WTC11 (cell line): ENCODE measurements around the gene SGIP1. TPM values are rescaled to one million over a fixed set of nuclear protein-coding genes. Genes with fewer than 3 reads are reported as not detected.

Experiments
- ATAC-seq: fragments of 200-7000 bp; cut with Tn5 transposase; 2 replicates; pipeline ENCODE4 v1.10.0; 2021; ENCODE audit warnings: mild to moderate bottlenecking, moderate library complexity
- CTCF ChIA-PET: fragments of 300-600 bp; sonication (Branson Sonifier 250); formaldehyde crosslinking; loops from one replicate; lab custom pipeline; 2021; ENCODE audit warnings: antibody characterized with exemption; lab: Charles Lee
- POLR2A ChIA-PET: fragments of 350-600 bp; sonication (Branson Sonifier 250); formaldehyde crosslinking; loops from one replicate; lab custom pipeline; 2021; ENCODE audit warnings: antibody characterized with exemption; lab: Charles Lee
- DNase-seq: peaks from one replicate; pipeline ENCODE4 v3.0.0; 2021; ENCODE audit warnings: low spot score
- H3K27ac Mint-ChIP-seq: 2 replicates; pipeline ENCODE4 v1.8.0; 2021; ENCODE audit warnings: mixed read lengths
- H3K27me3 Mint-ChIP-seq: 2 replicates; pipeline ENCODE4 v1.8.0; 2021; ENCODE audit warnings: low read depth, mild to moderate bottlenecking, moderate library complexity, mixed read lengths
- H3K36me3 Mint-ChIP-seq: 2 replicates; pipeline ENCODE4 v1.8.0; 2021; ENCODE audit warnings: mixed read lengths
- H3K4me1 Mint-ChIP-seq: 2 replicates; pipeline ENCODE4 v1.8.0; 2022; ENCODE audit warnings: mixed read lengths
- H3K4me3 Mint-ChIP-seq: 2 replicates; pipeline ENCODE4 v1.8.0; 2021; ENCODE audit warnings: mild to moderate bottlenecking, moderate library complexity, mixed read lengths
- H3K9me3 Mint-ChIP-seq: 2 replicates; pipeline ENCODE4 v1.8.0; 2021; ENCODE audit warnings: mixed read lengths
- CTCF ChIP-seq: fragments of 200-600 bp; IDR thresholded peaks from 2 replicates; pipeline ENCODE4 v1.8.0; 2022; ENCODE audit warnings: antibody characterized with exemption
- E2F4 ChIP-seq: sonication (generic); formaldehyde crosslinking; IDR thresholded peaks from 2 replicates; pipeline ENCODE4 v1.8.1; 2022; ENCODE audit warnings: low read depth, mild to moderate bottlenecking, moderate library complexity, missing genetic modification reagents, borderline replicate concordance
- HMGA2 ChIP-seq: fragments of 250-450 bp; sonication (Bioruptor Pico); IDR thresholded peaks from 2 replicates; pipeline ENCODE4 v1.4.0; 2021; ENCODE audit warnings: mild to moderate bottlenecking, moderate library complexity
- KAT7 ChIP-seq: sonication (generic); formaldehyde crosslinking; IDR thresholded peaks from 2 replicates; pipeline ENCODE4 v1.8.1; 2023; ENCODE audit warnings: missing genetic modification reagents, mild to moderate bottlenecking, borderline replicate concordance
- NFYB ChIP-seq: sonication (generic); formaldehyde crosslinking; conservative IDR thresholded peaks from 2 replicates; pipeline ENCODE4 v1.8.0; 2022; ENCODE audit warnings: low read depth, missing genetic modification reagents
- RELA ChIP-seq: sonication (generic); formaldehyde crosslinking; IDR thresholded peaks from 2 replicates; pipeline ENCODE4 v1.8.1; 2022; ENCODE audit warnings: missing genetic modification reagents, mild to moderate bottlenecking, borderline replicate concordance
- SMAD3 ChIP-seq: sonication (generic); formaldehyde crosslinking; IDR thresholded peaks from 2 replicates; pipeline ENCODE4 v1.8.0; 2022; ENCODE audit warnings: missing genetic modification reagents, mild to moderate bottlenecking, borderline replicate concordance
- SMAD4 ChIP-seq: sonication (generic); formaldehyde crosslinking; IDR thresholded peaks from 2 replicates; pipeline ENCODE4 v1.8.0; 2022; ENCODE audit warnings: mild to moderate bottlenecking, missing genetic modification reagents
- TEAD4 ChIP-seq: sonication (generic); formaldehyde crosslinking; IDR thresholded peaks from 2 replicates; pipeline ENCODE4 v1.8.0; 2022; ENCODE audit warnings: mild to moderate bottlenecking, missing genetic modification reagents
- ZNF232 ChIP-seq: sonication (generic); formaldehyde crosslinking; IDR thresholded peaks from 2 replicates; pipeline ENCODE4 v1.8.0; 2022; ENCODE audit warnings: mild to moderate bottlenecking, missing genetic modification reagents
- total RNA-seq: library from RNA; stranded (reverse); gene quantifications from 3 replicates; pipeline ENCODE4 v1.2.3, GENCODE V29; 2021
- TF ChIP-seq, protein P1 (sequence below): fragments of 250-450 bp; sonication (Bioruptor Pico); IDR thresholded peaks from 2 replicates; pipeline ENCODE4 v2.1.2; 2022; ENCODE audit warnings: mild to moderate bottlenecking, moderate library complexity
- TF ChIP-seq, protein P2 (sequence below): sonication (generic); formaldehyde crosslinking; IDR thresholded peaks from 2 replicates; pipeline ENCODE4 v1.8.0; 2022; ENCODE audit warnings: mild to moderate bottlenecking, missing genetic modification reagents

The SGIP1 gene
- total RNA-seq, 1 experiment from 2014 or later = 3.9 TPM

GRCh38 chr1:66497910-66498309 is 36.0 kb upstream of the SGIP1 start:
- ATAC-seq (no peak), DNase-seq (no peak)
- no peak overlapping the region for H3K27ac Mint-ChIP-seq
- CTCF ChIA-PET = no interaction called here
- no peak overlapping the region for H3K4me3 Mint-ChIP-seq
- H3K27me3 Mint-ChIP-seq = no peaks in the 10 kb centered on the region
- POLR2A ChIA-PET = no interaction called here
- no peaks in the 10 kb centered on the region for H3K36me3 Mint-ChIP-seq
- no peaks in the 10 kb centered on the region for H3K9me3 Mint-ChIP-seq
- TF ChIP-seq SMAD3 (CRISPR knock-in tag) (no peak), HMGA2 (CRISPR knock-in tag) (no peak), RELA (CRISPR knock-in tag) (no peak)
- H3K4me1 Mint-ChIP-seq = no peaks in the 10 kb centered on the region

DNA sequence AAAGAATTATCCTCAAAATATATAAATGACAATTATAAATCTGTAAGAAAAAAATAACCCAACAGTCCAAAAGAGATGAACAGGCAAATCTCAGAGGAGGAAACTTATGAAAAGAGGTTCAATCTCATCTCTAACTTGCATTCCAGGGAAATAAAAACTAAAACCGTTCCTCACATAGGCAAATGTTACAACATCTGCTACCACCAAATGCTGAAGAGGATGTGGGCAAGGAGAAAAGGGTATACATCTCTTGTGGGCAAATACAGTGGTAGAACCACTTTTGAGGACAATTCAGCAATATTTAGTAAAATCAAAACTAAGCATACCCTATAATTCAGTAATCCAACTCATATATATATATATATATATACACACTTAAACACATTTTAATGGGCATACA is 33.7 kb upstream of the SGIP1 start:
- TF ChIP-seq ZNF232 (no peak), TEAD4 (CRISPR knock-in tag) (no peak), E2F4 (CRISPR knock-in tag) (no peak)
- TF ChIP-seq, protein P1, sequence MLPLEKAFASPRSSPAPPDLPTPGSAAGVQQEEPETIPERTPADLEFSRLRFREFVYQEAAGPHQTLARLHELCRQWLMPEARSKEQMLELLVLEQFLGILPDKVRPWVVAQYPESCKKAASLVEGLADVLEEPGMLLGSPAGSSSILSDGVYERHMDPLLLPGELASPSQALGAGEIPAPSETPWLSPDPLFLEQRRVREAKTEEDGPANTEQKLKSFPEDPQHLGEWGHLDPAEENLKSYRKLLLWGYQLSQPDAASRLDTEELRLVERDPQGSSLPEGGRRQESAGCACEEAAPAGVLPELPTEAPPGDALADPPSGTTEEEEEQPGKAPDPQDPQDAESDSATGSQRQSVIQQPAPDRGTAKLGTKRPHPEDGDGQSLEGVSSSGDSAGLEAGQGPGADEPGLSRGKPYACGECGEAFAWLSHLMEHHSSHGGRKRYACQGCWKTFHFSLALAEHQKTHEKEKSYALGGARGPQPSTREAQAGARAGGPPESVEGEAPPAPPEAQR (CRISPR knock-in tag) = no peak
- no peaks in the 10 kb centered on the region for H3K4me1 Mint-ChIP-seq
- H3K27me3 Mint-ChIP-seq = no peaks in the 10 kb centered on the region
- ATAC-seq (no peak), DNase-seq (no peak)
- H3K4me3 Mint-ChIP-seq = no peak overlapping the region
- no peaks in the 10 kb centered on the region for H3K9me3 Mint-ChIP-seq
- no peaks in the 10 kb centered on the region for H3K36me3 Mint-ChIP-seq
- H3K27ac Mint-ChIP-seq = no peak overlapping the region
- CTCF ChIA-PET = no interaction called here
- POLR2A ChIA-PET = no interaction called here

DNA sequence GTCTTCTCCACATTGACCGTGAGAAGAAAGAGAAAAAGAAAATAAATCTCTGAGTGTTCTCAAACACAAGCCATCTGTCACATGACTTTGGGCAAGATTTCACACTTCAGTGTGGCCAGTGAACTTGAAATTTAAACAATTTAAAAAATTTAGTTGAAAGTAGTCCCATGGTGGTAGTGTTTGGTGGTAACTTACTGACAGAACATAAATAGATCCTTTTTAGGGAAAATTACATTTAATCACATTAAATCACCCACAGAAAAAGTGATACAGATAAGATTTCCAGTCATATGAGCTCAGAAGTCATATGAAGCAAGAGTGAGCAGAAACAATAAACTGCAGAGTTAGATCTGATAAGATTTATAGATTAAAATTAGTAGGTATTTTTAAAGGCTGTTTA is 31.9 kb upstream of the SGIP1 start:
- CTCF ChIA-PET = interaction anchor here (2.2 kb wide), 1 partner anchor 56 kb away, joined by 5 read pairs; no protein-coding TSS in a partner anchor
- Mint-ChIP-seq H3K4me1 (peaks cover 5% of the 10 kb centered on the region; the same call in 1 of the 2 replicates), H3K4me3 (no peak overlapping the region), H3K27ac (no peak overlapping the region), H3K36me3 (no peaks in the 10 kb centered on the region), H3K9me3 (no peaks in the 10 kb centered on the region), H3K27me3 (no peaks in the 10 kb centered on the region)
- POLR2A ChIA-PET = no interaction called here
- no peak for DNase-seq
- no peak for TF ChIP-seq SMAD4 (CRISPR knock-in tag)
- TF ChIP-seq RELA (CRISPR knock-in tag) = no peak
- TF ChIP-seq, protein P2, sequence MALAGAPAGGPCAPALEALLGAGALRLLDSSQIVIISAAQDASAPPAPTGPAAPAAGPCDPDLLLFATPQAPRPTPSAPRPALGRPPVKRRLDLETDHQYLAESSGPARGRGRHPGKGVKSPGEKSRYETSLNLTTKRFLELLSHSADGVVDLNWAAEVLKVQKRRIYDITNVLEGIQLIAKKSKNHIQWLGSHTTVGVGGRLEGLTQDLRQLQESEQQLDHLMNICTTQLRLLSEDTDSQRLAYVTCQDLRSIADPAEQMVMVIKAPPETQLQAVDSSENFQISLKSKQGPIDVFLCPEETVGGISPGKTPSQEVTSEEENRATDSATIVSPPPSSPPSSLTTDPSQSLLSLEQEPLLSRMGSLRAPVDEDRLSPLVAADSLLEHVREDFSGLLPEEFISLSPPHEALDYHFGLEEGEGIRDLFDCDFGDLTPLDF = no peak
- no peak for TF ChIP-seq NFYB (CRISPR knock-in tag)
- no peak for ATAC-seq

DNA sequence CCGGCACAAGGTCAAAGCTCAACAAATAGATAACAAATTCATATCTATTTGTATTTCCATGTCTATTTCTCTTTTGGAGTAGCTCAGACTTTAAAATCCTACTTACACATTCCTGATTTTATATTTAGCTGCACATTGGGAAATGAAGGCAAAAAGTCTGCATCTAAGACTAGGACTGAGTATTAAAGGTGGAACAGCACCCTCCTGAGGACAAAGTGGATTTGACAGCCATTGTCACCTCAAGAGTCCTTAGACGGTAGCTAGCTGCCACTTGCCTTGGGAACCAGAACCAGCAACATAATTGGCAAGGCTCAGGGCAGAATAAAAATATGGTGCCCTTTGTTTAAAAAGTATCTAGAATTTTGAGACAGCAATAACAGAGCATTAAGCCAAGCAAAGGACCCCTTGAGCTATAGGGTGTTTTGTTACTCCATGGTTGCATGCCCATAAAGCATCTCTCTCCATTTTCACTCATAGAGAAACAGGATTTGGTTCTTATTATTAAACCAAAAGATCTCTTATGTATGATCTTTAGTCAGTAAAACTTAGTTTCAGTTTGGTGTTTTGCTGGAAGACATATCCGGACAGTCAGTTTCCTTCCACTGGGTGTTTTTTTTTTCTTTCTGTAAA is 30.0 kb upstream of the SGIP1 start:
- TF ChIP-seq E2F4 (CRISPR knock-in tag) (no peak), KAT7 (CRISPR knock-in tag) (no peak), CTCF (peak; percentile 60)
- TF ChIP-seq, all 79 proteins: peak for 1
- DNase-seq = peak; percentile 59
- Mint-ChIP-seq H3K36me3 (no peaks in the 10 kb centered on the region), H3K4me1 (peaks cover 5% of the 10 kb centered on the region; the same call in 1 of the 2 replicates), H3K27ac (no peak overlapping the region), H3K4me3 (no peak overlapping the region), H3K9me3 (no peaks in the 10 kb centered on the region), H3K27me3 (no peaks in the 10 kb centered on the region)
- ChIA-PET POLR2A (no interaction called here), CTCF (interaction anchor here (0.6 to 2.0 kb wide), 26 partner anchors 8 to 261 kb away, joined by 3 to 22 read pairs (median 5); partner anchors contain the start of gene SGIP1)
- peak; percentile 96 for ATAC-seq
